HG02870 (cell line): ENCODE measurements around the gene SLC34A3.

Source experiments
- ATAC-seq: cut with Tn5 transposase; IDR thresholded peaks from one replicate; pipeline ENCODE4 v1.9.1; 2021; ENCODE audit warnings: mild to moderate bottlenecking, moderate library complexity; ENCODE audit not compliant: unreplicated experiment

The SLC34A3 gene

GRCh38 chr9:137275203-137275587, 44.5 kb downstream of the SLC34A3 start:
- no peak for ATAC-seq

- no peak for ATAC-seq
Measured at GRCh38 chr9:137275588-137276472, 45.1 kb downstream of the SLC34A3 start.

GRCh38 chr9:137276473-137277328, 46.0 kb downstream of the SLC34A3 start:
- no peak for ATAC-seq

- no peak for ATAC-seq
Measured at GRCh38 chr9:137277329-137278041, 46.8 kb downstream of the SLC34A3 start, which contains the start of gene TOR4A. Gene TOR4A (plus strand): TSS chr9:137277726. CDS start chr9:137278690, 964 bp downstream.

GRCh38 chr9:137278061-137278701, 47.5 kb downstream of the SLC34A3 start:
- no peak for ATAC-seq

- ATAC-seq = no peak
Measured at GRCh38 chr9:137278721-137279711, 48.3 kb downstream of the SLC34A3 start.

GRCh38 chr9:137279741-137280473, 49.2 kb downstream of the SLC34A3 start:
- no peak for ATAC-seq

GRCh38 chr9:137280474-137281344, 50.0 kb downstream of the SLC34A3 start:
- ATAC-seq = no peak

GRCh38 chr9:137281345-137282116, 50.8 kb downstream of the SLC34A3 start:
- ATAC-seq = no peak
